HG03432 (cell line): ENCODE results near the gene SERPINB8.
A peak's percentile ranks its signal among the peaks of the same experiment; 100 is the strongest.

ENCODE experiments used
- ATAC-seq: cut with Tn5 transposase; IDR thresholded peaks from one replicate; pipeline ENCODE4 v1.9.1; 2021; ENCODE audit warnings: mild to moderate bottlenecking, moderate library complexity; ENCODE audit not compliant: unreplicated experiment

Gene SERPINB8

DNA sequence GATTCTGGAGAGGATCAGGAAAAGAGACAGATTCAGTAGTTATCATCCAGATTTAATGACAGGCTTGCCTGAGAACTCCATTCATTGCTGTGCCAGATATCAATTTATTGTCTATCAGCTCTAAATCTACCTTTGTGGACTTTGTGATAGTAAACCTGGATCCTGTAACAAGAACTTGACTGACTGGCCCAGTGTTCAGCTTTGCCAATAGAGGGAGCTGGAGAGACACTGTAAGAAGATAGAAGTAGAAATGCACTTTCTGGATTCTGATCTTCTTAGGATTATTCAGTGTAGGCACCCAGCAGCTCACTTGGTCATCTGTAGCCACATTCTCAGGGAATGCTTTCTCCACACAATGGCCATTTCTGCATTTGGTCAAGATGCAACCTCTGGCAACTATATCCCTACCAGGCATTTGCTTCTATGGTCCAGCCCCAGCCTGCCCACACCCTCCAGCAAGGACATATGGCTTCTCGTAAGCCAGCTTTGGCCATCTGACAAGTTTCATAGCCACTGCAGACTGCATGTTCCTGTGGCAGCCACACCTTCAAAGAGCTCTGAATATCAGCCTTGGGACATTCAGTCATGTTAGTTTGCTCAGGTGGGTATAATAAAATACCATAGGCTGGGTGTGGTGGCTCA, 6.1 kb upstream of the SERPINB8 start:
- ATAC-seq: peak; percentile 85

DNA sequence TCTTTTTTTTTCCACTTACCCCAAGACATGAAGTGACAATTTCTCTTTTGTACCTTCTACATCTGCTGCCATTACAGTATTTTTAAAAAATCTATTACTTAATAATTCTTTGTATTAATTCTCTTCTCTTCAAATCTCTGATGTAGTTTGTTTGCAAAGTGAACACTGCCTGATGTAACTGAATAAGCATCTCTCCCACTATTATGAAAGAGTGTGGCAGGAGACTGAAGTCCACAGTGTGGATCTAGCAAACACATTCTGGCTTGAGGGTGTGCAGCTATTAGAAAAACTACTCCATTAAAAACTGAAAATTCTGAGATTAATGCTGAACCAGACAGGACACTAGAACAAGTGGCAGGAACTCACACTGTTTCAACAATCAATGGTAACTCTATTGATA, 5.0 kb upstream of the SERPINB8 start:
- no peak for ATAC-seq

DNA sequence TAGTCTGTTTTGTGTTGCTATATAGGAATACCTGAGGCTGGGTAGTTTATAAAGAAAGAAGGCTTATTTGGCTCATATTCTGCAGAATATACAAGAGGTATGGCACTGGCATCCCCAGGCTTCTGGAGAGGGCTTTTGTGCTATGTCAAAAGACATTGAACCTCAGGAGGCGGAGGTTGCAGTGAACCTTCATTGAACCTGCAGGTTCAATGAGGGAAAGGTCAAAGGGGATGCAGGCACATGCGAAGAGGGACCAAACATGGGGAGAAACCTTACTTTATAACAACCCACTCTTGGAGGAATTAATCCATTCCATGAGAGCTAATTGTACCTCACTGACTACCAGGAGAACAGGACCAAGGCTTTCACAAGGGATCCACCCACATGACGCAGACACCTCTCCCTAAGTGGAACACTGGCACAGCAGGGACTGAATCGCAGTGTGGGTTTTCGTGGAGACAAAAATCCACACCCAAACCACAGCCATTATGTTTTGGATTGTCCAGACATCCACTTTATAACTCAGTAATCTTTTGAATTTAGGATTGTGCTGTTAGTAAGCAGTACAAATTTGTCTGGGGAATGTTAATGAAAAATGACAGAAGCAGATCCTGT, 4.1 kb upstream of the SERPINB8 start:
- no peak for ATAC-seq

DNA sequence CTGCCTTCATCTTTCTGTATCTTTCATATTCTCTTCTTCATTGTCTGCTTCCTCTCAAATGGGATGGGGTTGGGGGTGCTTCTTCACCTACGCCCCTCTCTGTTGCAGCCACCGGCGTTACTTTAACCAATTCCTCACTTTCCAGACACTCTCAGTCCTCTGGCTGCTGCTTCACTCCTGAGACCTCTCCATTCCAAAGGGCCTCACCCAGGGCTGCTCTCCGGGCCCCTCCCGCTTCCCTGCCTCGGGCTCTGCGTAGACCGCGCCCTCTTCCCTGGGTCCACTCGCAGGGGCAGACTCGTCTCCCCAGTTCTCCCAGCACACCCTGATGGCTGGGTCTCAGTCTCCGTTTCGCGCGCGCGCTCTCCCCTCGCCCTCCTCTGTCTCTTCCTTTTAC, 926 bp downstream of the SERPINB8 start:
- ATAC-seq: peak; percentile 0

DNA sequence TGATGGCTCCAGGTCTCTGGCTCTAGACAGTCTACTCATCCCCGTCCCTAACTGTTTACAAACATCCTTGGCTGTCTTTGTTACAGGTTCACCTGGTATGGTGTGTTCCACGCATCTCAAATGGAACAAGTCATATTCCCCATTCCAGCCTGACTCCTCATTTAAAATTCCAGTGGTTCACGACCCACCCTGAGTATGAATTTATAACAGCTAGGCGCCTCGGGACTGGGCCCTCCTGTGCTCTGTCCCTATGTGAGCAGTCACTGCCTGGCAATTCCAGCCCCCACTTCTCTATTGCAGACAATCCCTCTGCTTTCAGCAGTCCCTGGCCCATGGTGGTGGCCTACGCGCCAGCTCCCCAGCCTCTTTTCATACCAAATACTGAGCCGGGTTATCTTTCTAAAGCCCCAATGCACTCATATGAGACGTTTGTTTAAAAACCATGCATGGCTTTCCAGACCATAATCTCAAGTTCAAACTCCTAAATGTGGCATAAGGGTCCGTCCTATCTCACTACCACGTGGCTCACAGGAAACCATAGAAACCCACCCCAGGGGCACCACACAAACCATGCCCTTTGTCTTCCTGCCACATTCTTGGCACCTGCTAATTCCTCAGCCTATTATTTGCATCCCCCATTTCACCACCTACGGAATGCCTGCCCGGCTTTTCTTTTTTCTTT, 1.6 kb downstream of the SERPINB8 start:
- no peak for ATAC-seq

DNA sequence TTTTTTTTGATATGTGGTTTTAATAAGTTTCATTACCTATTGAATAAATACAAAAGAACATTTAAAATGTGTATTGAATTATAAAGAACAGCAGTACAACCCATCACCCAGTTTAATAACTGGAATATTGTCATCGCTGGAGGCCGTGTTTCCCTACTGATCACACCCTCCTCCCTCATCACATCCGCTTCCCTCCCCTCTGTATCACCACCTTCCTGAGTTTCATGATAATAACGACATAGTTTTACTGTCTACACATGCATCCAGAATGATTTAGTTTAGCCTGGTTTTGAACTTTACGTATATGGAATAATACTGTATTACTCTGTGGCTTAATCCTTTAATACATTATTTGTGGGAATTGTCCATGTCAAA, 2.1 kb downstream of the SERPINB8 start:
- no peak for ATAC-seq

DNA sequence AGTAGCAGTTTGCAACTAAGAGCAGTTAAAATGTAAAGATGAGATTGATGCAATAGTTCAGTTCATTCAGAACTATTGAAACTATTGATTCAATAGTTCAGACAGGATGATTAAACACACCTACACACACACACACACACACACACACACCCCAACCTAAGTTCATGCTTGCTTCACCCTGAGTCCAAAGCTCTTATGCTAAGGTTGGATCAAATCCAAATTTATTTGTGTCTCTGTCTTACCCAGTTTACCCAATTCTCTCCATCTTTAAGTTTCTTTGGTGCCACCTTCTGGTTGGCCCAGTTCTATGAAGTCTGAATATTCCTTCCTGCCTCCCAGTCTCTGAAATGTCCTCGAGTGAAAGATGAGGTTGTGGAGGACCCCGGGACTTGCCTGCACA, 5.1 kb downstream of the SERPINB8 start:
- no peak for ATAC-seq

DNA sequence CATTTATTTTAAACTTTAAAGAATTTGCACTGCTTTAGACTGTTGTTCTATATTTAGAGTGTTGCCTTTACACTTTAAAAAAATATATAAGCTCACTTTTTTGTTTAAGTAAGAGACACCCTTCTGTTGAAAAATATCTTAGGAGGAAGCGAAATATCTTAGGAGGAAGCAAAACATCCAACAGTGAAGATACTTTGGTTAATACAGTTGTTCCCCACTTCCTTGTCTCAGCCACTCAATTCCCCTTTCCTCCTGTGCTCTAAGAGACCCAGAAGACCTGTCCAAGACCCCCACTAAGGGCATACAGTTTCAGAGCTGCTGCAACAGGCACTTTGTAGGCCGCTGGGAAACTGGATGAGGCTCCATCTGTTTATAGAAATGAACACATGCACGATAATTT, 5.7 kb downstream of the SERPINB8 start:
- ATAC-seq: no peak

DNA sequence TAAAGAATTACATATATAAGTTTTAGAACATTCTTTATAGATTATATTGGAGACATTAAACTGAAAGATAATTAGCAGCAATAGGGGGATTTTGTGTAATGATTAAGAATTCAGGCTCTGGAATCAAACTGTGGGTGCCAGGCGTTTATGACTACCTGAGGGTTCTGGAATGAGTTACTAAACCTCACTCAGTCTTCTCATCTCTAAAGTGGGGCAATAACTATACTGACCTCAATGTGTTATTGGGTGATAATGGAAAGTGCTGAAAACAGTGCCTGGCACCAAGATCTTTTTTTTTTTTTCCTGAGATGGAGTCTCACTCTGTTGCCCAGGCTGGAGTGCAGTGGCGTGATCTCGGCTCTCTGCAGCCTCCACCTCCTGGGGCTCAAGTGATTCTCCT, 7.2 kb downstream of the SERPINB8 start:
- ATAC-seq: no peak

DNA sequence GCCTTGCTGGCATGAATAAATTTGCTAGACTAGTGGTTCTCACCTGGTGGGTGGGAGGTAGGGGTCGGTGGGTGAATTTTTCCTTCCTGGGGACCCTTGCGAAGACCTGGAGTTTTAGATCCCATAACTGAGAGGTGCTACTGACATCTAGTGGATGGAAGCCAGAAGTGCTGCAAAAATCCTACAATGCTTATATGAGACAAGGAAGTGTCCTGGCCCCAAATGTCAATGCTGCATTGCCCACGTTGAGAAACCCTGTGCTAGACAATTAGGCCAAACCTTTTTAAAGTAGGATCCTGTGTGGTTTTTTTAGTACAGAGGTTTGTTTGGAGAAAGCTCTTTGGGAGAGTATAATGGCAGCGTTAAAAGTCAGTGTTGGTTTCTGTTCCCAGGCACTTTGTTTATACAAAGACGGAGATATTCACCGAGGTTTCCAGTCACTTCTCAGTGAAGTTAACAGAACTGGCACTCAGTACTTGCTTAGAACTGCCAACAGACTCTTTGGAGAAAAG, 9.6 kb downstream of the SERPINB8 start:
- ATAC-seq: peak; percentile 84

DNA sequence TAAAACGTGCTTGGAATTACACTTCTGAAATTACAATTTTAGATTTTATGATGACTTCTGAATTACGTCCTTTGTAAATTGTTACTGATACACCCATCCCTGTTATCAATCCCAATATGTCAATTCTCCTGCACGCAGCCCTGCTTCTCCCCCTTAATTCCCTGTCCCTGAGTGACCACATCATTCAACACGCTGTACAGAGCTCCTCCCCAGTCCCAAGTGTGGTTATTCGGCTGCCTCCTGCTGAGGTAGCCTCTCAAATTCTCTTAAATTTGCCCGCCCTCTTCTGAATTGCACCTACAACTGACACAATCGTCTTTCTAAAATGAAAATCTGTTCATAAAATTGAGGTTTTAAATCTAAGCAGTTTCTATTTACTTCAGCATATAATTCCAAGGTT, 10.1 kb downstream of the SERPINB8 start:
- ATAC-seq: no peak

DNA sequence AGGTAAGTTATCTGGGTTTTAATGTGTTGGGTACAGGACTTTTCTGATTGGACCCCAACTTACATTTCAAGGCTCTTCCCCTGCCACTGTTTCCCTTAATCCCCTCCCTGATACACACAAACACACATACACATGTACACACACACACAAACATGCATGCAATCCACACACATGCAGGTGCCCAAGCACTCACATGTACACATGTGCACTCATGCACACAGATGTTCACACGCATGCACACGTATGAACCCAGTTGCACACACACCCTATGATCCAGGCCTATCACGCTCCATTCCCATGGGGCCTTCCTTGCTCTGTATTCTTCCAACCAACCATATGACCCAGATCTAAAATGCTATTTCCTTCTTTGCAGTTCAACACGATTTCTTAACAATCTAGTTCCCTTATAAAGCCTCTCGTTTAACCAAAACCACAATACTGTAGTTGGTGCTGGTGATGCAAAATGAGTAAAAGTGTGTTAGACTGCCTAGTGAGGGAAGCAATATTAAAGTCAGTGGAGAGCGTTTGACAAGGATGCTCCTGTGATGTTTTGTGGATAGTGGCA, 11.1 kb downstream of the SERPINB8 start:
- ATAC-seq: no peak

DNA sequence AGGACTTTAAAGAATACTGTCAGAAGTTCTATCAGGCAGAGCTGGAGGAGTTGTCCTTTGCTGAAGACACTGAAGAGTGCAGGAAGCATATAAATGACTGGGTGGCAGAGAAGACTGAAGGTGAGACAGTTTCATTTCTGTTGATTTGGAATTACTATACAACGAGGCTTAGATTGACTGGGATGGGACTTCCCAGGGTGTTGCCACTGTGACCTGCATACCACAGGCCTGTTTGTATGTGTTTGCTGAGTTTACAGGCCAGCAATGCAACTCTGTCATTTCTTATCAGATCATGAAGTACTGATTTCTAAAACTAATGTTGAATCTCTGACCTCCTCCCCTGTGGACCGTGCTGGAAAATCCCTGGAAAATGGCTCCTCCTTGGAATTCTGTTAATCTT, 11.8 kb downstream of the SERPINB8 start:
- ATAC-seq: no peak

DNA sequence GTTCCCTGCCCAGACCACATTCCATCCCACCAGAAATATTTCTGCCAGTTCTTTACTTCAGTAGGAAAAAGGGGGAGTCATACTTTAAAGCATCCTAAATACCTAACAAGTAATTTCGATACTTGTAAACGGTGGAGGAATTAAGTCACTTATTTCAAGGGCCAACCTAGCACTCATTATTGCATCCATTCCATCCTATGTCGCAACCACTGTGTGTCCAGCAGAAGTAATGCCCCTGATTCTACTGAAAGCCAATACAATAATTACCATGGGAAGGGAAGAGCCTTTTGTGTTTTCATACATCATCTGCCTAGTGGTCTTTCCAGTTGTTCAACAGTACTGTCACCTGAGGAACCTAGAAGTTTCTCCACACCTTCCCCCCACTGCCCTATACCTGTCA, 12.5 kb downstream of the SERPINB8 start:
- ATAC-seq: no peak

DNA sequence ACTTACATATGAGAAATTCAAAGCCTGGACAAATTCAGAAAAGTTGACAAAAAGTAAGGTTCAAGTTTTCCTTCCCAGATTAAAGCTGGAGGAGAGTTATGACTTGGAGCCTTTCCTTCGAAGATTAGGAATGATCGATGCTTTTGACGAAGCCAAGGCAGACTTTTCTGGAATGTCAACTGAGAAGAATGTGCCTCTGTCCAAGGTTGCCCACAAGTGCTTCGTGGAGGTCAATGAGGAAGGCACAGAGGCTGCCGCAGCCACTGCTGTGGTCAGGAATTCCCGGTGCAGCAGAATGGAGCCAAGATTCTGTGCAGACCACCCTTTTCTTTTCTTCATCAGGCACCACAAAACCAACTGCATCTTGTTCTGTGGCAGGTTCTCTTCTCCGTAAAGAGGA, 17.0 kb downstream of the SERPINB8 start:
- ATAC-seq: no peak

DNA sequence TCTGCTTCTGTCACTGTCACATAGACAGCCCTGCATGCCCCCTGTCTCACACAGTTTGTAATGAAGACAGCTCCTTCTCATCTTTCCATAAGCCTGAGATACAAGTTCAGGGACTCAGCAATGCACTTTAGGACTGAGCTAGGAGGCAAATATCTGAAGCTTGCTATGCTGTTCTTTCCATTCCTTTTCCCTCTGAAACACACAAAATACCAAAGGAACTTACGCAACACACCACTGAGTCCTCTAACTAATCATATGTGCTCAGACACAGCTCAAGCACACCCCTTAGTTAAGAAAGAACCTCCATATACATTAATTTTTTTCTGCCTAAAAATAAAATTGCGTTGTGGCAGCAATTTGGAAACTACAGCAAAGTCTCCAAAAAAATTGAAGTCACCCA, 17.9 kb downstream of the SERPINB8 start:
- no peak for ATAC-seq

DNA sequence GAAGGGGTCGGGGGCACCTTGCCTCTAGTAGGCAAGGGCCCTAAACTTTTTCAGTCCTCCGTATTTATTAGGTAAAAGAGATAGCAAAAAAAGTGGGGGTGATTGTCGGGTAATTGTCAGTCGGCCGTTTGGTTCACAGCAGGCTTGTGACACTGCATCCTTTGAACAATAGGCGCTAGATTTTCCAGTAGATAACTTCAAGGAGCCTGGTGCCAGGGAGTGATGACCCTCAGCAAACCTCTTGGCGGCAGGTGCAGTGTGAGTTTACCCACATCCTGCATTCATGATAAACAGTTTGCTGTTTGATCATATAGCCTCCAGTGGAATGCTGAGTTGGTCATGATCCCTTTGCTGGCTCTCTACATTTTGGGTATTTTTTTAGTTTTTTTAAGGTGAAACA, 22.9 kb downstream of the SERPINB8 start:
- no peak for ATAC-seq

DNA sequence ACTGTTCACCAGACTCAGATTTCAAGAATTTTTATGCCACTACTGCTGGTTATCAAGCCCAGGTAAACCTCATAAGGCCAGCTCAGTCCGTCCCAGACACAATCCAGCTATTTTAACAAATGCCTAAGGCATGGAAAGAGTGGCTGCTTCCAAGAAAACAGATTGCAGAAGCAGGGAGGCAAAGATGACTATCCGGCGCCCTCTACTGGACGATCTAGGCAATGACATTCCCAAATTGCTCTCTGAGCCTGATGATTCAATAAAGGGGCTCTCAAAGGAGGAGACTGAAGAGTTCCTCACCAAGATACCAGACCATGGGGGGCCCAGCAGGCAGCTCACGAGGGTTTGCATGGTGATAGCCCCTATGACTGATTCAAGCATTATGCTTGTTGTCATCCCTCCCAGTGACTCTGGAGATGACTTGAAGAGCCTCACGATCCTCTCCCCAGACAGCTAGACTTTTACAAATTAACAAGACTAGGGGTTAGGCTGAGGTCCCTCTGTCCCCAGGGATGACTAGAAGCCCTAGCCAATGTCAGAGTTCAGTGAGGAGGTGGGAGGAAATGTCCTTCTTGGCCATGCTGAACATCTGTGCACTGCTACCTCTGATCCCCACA, 25.0 kb downstream of the SERPINB8 start:
- ATAC-seq: peak; percentile 72

DNA sequence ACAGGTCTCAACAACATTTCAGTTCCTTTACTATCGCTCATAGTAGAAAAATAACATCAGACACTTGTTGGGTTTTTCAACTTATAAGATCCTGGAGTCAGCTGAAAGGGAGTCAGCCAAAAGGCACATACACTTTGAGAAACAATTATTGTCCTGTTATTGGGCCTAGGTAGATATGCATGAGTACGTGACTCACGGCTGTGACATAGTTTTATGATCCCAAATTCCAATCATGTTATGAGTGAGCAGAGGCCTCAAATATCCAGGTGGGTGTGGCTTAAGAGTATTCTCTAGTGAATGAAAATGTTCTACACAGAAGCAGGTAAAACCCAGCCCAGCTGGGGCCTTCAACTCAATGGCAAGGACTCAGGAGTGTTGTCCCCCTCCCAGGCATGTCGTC, 27.2 kb downstream of the SERPINB8 start:
- no peak for ATAC-seq

DNA sequence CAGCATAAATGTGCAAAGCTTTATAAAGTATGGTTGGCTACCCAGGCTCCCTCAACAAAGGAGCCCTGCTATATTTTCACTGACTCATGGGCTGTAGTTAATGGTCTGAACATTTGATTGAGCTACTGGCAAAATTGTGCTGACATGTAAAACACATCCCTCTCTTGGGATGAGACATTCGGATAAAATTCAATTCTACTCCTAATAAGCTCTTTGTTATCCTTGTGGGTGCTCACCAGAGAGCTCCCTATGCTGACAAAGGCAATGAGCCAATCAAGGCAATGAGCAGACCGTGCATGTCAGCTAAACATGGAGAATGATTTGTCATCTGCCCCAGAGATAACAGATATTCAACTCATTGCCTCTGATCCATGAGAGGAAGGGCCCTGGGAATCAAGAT, 27.7 kb downstream of the SERPINB8 start:
- no peak for ATAC-seq

DNA sequence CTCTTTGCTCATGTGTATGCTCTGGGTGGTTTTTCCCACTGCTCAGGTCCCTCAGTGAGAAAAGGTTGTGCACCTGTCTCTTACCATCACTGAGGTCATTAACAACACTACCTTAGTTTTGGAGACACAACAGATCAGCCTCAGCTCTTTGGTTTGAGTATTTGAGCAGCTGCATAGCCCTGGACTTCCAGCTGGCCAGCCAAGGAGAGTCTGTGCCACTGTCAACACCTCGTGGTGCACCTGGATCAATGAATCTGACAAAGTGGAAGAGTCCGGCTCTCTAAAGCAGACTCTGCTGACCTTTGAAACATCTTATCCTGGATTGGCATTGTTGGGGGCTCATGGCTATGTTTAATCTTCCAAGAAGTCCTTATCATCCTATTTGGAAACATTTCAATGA, 30.0 kb downstream of the SERPINB8 start:
- ATAC-seq: no peak

DNA sequence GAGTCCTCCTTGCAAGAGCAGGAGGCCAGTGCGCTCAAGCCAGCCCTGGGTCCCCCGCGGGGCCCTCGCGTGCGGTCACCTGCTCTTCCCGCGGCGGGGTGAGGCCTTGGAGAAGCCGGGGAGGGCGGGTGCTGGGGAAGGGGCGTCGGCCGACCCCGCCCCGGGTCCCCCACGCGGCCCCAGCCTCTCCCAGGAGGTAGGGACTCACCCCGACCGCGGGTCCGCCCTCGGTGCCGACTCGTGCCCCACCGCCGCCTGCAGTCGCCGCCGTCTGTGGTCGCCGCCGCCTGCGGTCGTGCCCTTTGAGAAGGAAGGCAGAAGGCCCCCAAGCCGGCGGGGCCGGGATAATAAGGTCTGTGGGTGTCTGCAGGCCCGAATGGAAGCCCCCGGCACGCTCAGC, 32.7 kb downstream of the SERPINB8 start:
- no peak for ATAC-seq
